Calu3 (cell line): ENCODE results near the gene PCDHA11. TPM values are rescaled to one million over a fixed set of nuclear protein-coding genes. Genes with fewer than 3 reads are reported as not detected.

ENCODE experiments used
- BruUV-seq: library from RNA; stranded (reverse); fragments of 400-500 nt; replicated peaks from 2 replicates; lab custom pipeline; 2021; lab: Mats Ljungman, UMichigan
- CTCF ChIA-PET: fragments of 300-600 bp; sonication (Branson Sonifier 250); formaldehyde crosslinking; loops from one replicate; lab custom pipeline; 2022; ENCODE audit warnings: antibody characterized with exemption; lab: Charles Lee
- DNase-seq: peaks from one replicate; pipeline ENCODE4 v3.0.0; 2022
- H3K27ac Mint-ChIP-seq: one replicate; pipeline ENCODE4 v1.8.0; 2022; ENCODE audit warnings: mixed read lengths; ENCODE audit not compliant: unreplicated experiment
- H3K27me3 Mint-ChIP-seq: one replicate; pipeline ENCODE4 v1.8.0; 2022; ENCODE audit warnings: mixed read lengths; ENCODE audit not compliant: unreplicated experiment
- H3K36me3 Mint-ChIP-seq: one replicate; pipeline ENCODE4 v1.8.0; 2022; ENCODE audit warnings: mild to moderate bottlenecking, moderate library complexity, mixed read lengths; ENCODE audit not compliant: insufficient read depth, unreplicated experiment
- H3K4me1 Mint-ChIP-seq: one replicate; pipeline ENCODE4 v1.8.0; 2022; ENCODE audit warnings: mild to moderate bottlenecking, low read depth, mixed read lengths; ENCODE audit not compliant: unreplicated experiment
- H3K4me3 Mint-ChIP-seq: one replicate; pipeline ENCODE4 v1.8.0; 2022; ENCODE audit warnings: mild to moderate bottlenecking, low read depth, moderate library complexity, mixed read lengths; ENCODE audit not compliant: unreplicated experiment
- H3K9me3 Mint-ChIP-seq: one replicate; pipeline ENCODE4 v1.8.0; 2022; ENCODE audit warnings: low read depth, mixed read lengths; ENCODE audit not compliant: unreplicated experiment
- intact Hi-C: fragments of 100-400 bp; cut with micrococcal nuclease; formaldehyde crosslinking; loops from one replicate; pipeline ENCODE4 v1.10.0; 2022; ENCODE audit not compliant: unreplicated experiment
- total RNA-seq: library from RNA; stranded (reverse); gene quantifications from 2 replicates; pipeline ENCODE4 v1.2.3, GENCODE V29; 2022
- TF ChIP-seq, protein P1 (sequence below): fragments of 200-600 bp; IDR thresholded peaks from one replicate; pipeline ENCODE4 v1.8.0; 2022; ENCODE audit warnings: antibody characterized with exemption; ENCODE audit not compliant: unreplicated experiment

The PCDHA11 gene
- total RNA-seq, 1 experiment from 2014 or later: 0.64 TPM

DNA sequence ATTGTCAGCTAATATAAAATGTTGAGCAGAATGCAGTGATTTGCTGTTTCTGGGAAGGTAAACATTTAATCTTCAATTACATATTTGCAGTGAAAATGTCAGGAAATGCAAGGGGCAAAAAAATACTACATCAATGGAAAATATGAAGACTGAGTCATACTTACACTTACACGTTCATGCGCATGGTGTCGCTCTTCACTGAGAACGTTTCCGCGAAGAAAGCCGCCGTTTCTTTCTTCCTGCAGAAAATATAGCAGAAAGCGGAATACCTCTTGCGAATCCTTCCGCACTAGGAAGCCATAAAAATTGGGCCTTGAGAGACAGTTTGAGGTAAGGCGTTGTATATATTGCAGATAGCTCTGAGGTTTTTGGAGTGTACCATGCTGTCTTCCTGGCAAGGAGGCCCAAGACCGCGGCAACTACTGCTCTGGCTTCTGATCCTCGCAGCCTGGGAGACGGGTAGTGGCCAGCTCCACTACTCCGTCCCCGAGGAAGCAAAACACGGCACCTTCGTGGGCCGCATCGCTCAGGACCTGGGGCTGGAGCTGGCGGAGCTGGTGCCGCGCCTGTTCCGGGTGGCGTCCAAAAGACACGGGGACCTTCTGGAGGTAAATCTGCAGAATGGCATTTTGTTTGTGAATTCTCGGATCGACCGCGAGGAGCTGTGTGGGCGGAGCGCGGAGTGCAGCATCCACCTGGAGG lies 13.3 kb downstream of the PCDHA11 start, which contains the start of gene PCDHA13:
PCDHA13 (plus strand) TSS at position 236 of the 702 bp plus-strand sequence; CDS start at position 381, 145 bp downstream.
- Mint-ChIP-seq H3K9me3 (peaks cover 5% of the 10 kb centered on the region), H3K4me3 (peak within 1 kb of the TSS; percentile 42), H3K27ac (no peak within 1 kb of the TSS), H3K4me1 (no peaks in the 10 kb centered on the region), H3K27me3 (no peaks in the 10 kb centered on the region), H3K36me3 (no peaks in the 10 kb centered on the region)
- TF ChIP-seq, protein P1, sequence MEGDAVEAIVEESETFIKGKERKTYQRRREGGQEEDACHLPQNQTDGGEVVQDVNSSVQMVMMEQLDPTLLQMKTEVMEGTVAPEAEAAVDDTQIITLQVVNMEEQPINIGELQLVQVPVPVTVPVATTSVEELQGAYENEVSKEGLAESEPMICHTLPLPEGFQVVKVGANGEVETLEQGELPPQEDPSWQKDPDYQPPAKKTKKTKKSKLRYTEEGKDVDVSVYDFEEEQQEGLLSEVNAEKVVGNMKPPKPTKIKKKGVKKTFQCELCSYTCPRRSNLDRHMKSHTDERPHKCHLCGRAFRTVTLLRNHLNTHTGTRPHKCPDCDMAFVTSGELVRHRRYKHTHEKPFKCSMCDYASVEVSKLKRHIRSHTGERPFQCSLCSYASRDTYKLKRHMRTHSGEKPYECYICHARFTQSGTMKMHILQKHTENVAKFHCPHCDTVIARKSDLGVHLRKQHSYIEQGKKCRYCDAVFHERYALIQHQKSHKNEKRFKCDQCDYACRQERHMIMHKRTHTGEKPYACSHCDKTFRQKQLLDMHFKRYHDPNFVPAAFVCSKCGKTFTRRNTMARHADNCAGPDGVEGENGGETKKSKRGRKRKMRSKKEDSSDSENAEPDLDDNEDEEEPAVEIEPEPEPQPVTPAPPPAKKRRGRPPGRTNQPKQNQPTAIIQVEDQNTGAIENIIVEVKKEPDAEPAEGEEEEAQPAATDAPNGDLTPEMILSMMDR: no peak
- CTCF ChIA-PET: interaction anchor here (1.2 to 1.6 kb wide), 2 partner anchors 84 to 158 kb away, joined by 3 to 7 read pairs; partner anchors contain the start of gene PCDHAC2
- BruUV-seq: no TSS peak
- peak; percentile 30 for DNase-seq
- intact Hi-C loops: loop anchor here (1.0 to 2.0 kb wide), 3 partner anchors 45 to 159 kb away; partner anchors contain the start of genes PCDHA4 and PCDHAC1

DNA sequence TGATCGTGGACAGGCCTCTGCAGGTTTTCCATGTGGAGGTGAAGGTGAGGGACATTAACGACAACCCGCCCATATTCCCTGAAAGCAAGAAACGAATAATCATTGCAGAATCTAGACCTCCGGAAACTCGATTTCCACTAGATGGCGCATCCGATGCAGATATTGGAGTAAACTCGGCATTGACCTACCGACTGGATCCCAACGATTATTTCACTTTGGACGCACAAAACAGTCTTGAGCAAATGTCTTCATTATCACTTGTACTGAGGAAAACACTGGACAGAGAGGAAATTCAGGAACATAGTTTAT lies 13.8 kb downstream of the PCDHA11 start:
- peak overlapping the region; percentile 42 for H3K4me3 Mint-ChIP-seq
- H3K36me3 Mint-ChIP-seq: no peaks in the 10 kb centered on the region
- TF ChIP-seq, protein P1: no peak
- no peak overlapping the region for H3K27ac Mint-ChIP-seq
- intact Hi-C loops: loop anchor here (1.0 to 2.0 kb wide), 3 partner anchors 44 to 159 kb away; partner anchors contain the start of genes PCDHA4 and PCDHAC1
- BruUV-seq: no TSS peak
- peak; percentile 46 for DNase-seq
- CTCF ChIA-PET: interaction anchor here (1.2 to 1.6 kb wide), 2 partner anchors 84 to 158 kb away, joined by 3 to 7 read pairs; partner anchors contain the start of gene PCDHAC2
- no peaks in the 10 kb centered on the region for H3K27me3 Mint-ChIP-seq
- peaks cover 5% of the 10 kb centered on the region for H3K9me3 Mint-ChIP-seq
- H3K4me1 Mint-ChIP-seq: no peaks in the 10 kb centered on the region

DNA sequence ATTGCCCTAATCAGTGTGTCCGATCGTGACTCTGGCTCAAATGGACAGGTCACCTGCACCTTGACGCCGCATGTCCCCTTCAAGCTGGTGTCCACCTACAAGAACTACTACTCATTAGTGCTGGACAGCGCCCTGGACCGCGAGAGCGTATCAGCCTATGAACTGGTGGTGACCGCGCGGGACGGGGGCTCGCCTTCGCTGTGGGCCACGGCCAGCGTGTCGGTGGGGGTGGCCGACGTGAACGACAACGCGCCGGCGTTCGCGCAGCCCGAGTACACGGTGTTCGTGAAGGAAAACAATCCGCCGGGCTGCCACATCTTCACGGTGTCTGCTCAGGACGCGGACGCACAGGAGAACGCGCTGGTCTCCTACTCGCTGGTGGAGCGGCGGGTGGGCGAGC lies 14.6 kb downstream of the PCDHA11 start:
- CTCF ChIA-PET: interaction anchor here (1.6 kb wide), 1 partner anchor 83 kb away, joined by 3 read pairs; the partner anchor contains the start of gene PCDHAC2
- TF ChIP-seq, protein P1: no peak
- Mint-ChIP-seq H3K36me3 (no peaks in the 10 kb centered on the region), H3K4me1 (no peaks in the 10 kb centered on the region), H3K9me3 (peaks cover 5% of the 10 kb centered on the region), H3K27me3 (no peaks in the 10 kb centered on the region), H3K27ac (no peak overlapping the region), H3K4me3 (no peak overlapping the region)
- no peak for DNase-seq
- BruUV-seq: no TSS peak
- intact Hi-C loops: loop anchor here (2.0 kb wide), 1 partner anchor 43 kb away; the partner anchor contains the start of gene PCDHAC1

DNA sequence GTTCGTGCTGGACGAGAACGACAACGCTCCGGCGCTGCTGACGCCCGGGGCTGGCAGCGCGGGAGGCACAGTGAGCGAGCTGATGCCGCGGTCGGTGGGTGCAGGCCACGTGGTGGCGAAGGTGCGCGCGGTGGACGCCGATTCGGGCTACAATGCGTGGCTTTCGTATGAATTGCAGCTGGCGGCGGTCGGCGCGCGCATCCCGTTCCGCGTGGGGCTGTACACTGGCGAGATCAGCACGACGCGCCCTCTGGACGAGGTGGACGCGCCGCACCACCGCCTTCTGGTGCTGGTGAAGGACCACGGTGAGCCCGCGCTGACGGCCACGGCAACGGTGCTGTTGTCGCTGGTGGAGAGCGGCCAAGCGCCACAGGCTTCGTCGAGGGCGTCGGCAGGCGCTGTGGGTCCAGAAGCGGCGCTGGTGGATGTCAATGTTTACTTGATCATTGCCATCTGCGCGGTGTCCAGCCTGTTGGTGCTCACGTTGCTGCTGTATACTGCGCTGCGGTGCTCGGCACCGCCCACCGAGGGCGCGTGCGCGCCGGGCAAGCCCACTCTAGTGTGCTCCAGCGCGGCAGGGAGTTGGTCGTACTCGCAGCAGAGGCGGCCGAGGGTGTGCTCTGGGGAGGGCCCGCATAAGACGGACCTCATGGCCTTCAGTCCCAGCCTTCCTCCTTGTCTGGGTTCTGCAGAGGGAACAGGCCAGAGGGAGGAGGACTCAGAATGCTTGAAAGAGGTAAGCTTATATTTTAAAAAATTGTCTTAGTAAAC lies 15.4 kb downstream of the PCDHA11 start:
- TF ChIP-seq, protein P1: no peak
- H3K4me3 Mint-ChIP-seq: no peak overlapping the region
- intact Hi-C loops: loop anchor here (2.0 kb wide), 1 partner anchor 43 kb away; the partner anchor contains the start of gene PCDHAC1
- no peak for DNase-seq
- no peaks in the 10 kb centered on the region for H3K4me1 Mint-ChIP-seq
- CTCF ChIA-PET: interaction anchor here (1.6 kb wide), 1 partner anchor 82 kb away, joined by 3 read pairs; the partner anchor contains the start of gene PCDHAC2
- no peak overlapping the region for H3K27ac Mint-ChIP-seq
- no peaks in the 10 kb centered on the region for H3K27me3 Mint-ChIP-seq
- H3K9me3 Mint-ChIP-seq: peaks cover 5% of the 10 kb centered on the region
- no TSS peak for BruUV-seq
- H3K36me3 Mint-ChIP-seq: no peaks in the 10 kb centered on the region
